SHP77 treated with DMSO at 0.1 percent for 48 hours (cell line): ENCODE data around the gene SRM.
A peak's percentile ranks its signal among the peaks of the same experiment; 100 is the strongest.
"Not testable (repeated sequence)": the region's sequence is repeated elsewhere in the genome, so short reads cannot be mapped to it uniquely, and the experiment has no call there.

ENCODE experiments used
- DNase-seq: peaks from one replicate; lab custom pipeline; 2025; lab: John Stamatoyannopoulos, UW

SRM gene

DNA sequence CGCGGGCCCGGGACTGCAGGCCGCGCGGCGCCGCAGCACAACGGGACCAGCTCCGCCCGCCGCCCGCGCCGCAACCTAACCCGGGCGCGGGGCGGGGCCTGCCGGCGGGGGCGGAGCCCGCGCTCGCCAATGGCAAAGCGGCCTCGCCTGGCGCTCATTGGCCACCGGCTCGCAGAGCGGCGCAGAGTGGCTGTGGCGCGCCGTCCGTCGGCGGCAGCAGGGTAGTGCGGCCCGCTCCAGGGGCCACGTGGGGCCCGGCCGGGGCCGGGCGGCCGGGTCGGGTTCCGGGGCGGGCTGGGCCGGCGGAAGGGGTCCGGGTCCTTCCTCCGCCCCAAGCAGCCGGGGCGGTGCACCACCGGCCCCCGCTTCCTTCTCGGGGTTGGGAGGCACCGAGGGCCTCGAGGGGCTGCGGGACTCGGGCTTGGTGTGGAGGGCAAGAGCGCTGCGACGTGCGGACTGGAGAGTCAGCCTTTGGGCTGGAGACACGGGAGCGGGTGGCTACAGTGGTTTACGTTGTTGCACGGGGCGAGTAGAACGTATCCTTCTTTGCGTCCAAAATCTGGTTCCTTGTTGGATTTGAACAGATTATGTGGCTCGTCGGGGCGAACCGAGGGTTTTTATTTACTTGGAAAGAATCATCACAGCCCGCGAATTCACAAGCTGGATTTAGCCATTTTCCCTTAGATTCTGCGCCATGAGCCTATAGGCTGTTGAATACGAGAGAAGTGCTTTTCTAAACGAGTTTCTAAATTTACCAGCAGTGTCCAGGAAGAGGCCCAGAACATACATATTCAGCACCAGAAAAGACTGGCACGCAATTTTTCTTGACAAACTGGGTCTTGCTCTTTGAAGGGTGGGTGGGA is at the start of gene SRM:
Gene SRM, minus strand, starts transcription at position 51 of the 863 bp plus-strand sequence. CDS start 75 bp downstream, outside the sequence.
- peak; percentile 55 for DNase-seq

DNA sequence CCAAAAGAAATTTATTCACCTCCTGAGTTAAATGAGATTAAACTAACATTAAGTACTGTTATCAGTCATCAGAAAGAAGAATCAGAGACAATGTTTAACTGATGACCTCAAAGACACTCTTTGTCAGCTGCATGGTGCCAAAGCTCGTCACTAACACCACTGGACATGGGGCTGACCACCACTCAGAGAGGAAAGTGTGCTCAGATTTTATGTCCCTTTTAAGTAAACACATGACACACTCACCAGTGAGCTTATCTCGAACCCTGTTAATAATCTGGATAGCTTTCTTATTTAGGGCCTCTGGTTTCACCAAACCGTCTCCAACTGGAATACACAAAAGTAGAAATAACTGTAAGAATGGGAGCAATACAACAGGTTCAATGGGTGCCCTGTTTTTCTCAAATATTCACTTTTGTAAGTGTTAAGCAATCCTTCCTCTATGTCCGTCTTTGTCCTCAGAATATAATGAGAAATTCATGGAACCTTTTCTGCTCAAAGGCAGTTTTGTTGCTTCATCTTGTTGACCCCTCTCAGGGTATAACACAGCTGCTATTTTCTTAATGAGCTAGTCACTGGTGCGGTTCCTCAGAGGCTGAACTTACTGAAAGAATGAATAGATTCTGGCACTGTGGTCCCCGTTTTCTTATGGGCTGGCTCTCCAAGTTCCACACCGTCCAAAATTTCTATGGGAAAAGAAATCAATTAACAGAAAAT is 49.4 kb upstream of the SRM start:
- DNase-seq, result no peak

DNA sequence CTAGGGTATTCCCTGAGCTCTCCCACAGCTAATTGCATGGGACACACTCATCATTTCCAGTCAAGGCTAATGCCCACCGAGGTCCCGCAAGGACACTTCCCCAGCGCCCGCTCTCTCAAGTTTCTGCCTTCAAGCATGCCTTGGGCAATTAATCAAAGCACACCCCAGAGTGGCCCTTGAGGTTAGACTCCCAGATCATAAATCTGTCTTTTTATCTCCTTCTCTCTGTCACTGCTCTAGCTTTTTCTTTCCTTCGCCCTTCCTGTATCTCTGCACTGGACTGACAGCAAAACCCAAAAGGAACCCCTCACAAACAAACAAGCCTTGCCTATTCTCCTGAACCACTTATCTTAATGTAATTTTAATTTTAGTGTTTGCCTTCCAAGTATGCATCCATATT is 47.8 kb upstream of the SRM start:
- no peak for DNase-seq

DNA sequence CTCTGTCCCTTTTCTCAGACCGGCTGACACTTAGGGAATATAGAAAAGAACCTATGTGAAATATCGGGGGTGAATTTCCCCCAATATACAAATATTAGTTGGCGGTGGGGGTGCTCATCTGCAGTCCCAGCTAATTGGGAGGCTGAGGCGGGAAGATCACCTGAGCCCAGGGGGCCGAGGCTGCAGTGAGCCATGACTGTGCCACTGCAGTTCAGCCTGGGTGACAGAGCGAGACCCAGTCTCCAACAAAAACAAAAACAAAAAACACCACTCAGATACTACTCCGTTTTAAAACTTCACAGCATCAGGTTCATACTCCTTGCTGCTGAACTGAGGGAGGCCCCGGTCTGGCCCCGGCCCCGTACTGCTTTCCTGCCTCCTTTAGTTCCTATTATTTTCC is 45.8 kb upstream of the SRM start:
- DNase-seq, result no peak

DNA sequence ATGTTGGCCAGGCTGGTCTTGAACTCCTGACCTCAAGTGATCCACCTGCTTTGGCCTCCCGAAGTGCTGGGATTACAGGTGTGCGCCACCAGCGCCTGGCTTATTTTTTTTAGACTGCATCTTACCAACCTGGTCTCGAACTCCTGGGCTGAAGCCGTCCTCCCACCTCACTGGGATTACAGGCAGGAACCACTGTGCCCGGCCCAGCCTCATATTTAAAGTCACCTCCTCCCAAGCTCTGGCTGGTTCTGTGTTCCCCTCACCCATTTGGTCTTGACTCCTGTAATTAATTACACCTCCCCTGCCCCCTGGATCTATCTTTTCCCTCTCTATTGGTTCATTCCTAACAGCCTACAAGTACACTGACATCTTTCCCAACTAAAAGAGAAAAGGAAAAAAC is 41.5 kb upstream of the SRM start:
- no peak for DNase-seq

DNA sequence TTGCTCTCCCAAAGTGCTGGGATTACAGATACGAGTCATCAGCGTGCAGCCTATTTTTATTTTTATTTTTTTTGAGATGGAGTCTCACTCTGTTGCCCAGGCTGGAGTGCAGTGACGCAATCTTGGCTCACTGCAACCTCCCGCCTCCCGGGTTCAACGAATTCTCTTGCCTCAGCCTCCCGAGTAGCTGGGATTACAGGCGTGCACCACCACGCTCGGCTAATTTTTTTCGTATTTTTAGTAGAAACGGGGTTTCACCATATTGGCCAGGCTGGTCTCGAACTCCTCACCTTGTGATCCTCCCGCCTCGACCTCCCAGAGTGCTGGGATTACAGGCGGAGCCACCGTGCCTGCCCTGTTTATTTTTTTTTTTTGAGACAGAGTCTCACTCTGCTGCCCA is 41.0 kb upstream of the SRM start:
- not testable (repeated sequence) for DNase-seq

DNA sequence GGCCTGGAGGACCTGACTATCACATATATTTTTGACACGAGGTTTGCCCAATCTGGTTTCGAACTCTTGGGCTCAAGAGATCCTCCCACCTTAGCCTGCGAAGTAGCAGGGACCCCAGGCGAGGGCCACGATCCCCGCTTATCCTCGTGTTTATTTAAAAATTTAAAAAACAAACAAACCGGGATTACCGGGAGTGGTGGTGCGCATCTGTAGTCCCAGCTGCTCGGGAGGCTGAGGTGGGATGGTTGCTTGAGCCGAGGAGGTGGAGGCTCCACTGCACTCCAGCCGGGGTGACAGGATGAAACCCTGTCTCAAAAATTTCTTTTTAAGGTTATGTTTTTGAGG is 40.3 kb upstream of the SRM start:
- no peak for DNase-seq

DNA sequence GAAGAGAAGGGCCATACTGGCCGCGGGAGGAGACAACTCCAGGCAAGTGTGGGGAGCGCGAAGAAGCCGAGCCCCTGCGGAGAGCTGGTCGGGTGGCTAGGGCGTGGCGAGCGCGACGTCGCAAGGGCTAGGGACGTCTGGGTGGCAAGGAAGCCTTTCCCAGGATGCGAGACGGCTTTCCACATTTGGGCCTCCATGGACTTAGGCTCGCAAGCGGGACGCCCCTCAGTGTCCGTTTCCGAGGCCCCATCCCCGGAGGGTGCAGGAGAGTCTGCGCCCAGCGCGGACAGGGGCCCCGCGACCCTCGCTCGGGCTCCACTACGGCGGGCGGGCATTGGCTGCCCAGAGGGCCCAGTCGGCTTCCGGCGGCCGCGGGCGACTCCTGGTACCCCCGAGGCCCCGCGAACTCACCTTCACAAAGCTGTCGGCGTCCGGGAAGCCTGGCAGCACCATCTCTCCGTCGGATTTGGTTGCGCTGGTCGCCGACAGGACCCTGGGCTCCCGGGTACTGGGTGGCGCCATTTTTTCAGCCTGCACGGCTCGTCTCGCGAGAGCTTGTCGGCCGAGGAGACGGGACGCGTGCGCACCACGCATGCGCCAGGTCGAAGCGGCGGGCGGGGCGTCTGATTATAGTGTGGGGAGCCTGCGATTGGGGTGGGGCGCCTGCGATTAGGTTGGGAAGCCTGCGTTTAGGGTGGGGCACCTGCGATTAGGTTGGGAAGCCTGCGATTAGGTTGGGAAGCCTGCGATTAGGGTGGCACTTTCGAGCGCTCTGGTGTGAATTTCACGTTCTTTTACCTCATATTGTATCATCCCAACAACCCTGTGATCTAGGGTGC is 39.7 kb upstream of the SRM start, which contains the start of gene EXOSC10:
Gene EXOSC10, minus strand, starts transcription at position 560 of the 839 bp plus-strand sequence. Its CDS starts 38 bp downstream, at position 522.
- peak; percentile 83 for DNase-seq

DNA sequence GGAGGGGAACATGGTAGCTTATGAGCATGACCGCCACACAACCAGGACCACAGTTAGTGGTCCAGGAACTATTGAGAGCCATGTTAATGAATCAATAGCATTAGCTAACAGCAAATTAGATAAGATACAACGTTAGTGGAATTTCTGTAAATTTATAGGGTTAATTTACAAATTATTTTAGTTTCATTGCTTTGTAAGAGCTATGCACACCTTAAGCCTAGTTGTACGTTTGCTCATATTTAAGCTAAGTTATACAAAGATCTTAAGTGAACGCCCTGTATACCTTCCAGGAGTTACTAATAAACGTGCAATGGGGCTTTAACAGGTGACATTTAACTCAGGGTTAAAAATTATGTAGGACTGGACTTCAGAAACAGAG is 39.1 kb upstream of the SRM start:
- no peak for DNase-seq

DNA sequence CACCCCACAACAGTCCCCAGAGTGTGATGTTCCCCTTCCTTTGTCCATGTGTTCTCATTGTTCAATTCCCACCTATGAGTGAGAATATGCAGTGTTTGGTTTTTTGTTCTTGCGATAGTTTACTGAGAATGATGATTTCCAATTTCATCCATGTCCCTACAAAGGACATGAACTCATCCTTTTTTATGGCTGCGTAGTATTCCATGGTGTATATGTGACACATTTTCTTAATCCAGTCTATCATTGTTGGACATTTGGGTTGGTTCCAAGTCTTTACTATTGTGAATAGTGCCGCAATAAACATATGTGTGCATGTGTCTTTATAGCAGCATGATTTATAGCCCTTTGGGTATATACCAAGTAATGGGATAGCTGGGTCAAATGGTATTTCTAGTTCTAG is 24.0 kb upstream of the SRM start:
- DNase-seq, result not testable (repeated sequence)

DNA sequence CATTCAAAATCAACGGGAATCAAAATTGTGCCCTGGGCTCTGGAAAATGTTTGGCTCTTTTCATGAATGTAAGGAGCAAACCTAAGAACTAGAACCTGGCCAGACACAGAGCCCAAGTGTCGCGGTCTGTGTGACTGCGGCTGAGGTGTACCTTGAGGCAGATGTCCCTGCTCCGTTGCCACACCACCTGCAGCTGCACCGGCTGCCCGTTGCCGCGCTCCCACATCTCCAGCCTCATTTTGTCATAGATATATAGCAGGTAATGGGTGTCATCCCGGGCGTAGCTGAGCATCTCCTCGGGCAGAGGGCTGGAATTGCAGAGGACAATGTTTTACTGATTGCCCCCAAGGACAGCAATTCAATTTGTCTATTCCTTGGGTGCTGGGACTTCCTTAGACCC is 21.1 kb upstream of the SRM start:
- DNase-seq, result no peak

DNA sequence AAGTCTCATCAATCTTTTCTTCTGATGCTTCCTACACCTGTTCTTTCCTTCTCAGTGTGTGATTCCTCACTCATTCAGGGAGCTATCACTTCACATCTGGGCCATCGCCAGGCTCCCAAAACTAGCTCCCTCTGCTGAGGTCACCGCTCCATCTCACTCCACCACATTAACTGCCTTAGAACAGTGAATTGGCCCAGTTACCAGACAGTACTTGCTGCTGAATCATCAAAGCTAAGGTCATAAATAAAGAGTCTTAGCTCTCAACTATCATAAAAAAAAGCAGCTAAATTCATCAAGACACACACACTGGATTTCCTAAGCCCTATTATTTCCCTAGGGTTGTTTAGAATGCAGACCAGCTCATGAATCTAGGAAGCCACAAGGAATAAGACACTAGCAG is 18.8 kb upstream of the SRM start:
- DNase-seq, result no peak

DNA sequence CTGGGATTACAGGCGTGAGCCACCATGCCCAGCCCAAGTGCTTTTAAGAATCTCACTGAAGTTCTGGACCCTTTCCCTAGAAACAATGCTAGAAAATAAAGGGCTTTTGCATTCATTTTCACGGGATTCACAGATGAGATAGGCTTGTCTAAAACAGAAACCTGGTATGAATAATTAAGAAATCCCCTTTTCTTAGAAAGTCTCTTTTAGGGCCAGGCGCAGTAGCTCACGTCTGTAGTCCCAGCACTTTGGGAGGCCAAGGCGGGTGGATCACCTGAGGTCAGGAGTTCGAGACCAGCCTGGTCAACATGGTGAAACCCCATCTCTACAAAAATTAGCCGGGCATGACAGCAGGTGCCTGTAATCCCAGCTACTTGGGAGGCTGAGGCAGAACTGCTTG is 13.6 kb upstream of the SRM start:
- not testable (repeated sequence) for DNase-seq

DNA sequence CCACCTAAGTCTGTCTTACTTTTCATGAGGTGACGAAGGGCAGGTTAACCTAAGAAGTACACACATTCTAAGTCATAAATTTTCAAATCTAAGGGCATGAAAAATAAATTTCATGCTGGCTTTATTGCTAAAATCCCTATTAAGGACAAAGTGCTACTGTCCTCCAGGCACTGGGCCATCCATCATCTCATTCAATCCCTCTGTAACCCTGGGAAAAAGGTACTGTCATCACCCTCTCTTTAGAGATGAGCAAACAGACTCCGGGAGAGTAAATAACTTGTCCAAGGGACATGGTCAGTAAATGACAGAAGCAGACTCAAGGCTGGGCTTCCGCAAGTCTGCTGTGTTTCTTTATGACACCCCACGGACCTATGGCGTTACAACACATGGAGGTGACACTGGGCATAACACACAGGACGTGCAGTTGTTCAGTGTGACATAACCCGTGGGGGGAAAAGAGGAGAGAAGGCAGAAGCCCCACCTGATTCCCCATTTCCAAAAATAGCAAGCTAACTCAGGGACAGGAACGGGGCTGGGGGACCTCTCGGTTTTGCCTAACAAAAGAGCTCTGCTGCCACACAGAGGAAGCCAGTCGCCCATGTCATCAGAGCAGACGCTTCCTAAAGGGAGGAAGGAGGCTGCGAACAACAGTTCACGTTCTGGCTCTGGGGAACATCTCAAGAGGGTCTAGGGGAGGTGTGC is 12.5 kb upstream of the SRM start:
- DNase-seq, result peak; percentile 82

DNA sequence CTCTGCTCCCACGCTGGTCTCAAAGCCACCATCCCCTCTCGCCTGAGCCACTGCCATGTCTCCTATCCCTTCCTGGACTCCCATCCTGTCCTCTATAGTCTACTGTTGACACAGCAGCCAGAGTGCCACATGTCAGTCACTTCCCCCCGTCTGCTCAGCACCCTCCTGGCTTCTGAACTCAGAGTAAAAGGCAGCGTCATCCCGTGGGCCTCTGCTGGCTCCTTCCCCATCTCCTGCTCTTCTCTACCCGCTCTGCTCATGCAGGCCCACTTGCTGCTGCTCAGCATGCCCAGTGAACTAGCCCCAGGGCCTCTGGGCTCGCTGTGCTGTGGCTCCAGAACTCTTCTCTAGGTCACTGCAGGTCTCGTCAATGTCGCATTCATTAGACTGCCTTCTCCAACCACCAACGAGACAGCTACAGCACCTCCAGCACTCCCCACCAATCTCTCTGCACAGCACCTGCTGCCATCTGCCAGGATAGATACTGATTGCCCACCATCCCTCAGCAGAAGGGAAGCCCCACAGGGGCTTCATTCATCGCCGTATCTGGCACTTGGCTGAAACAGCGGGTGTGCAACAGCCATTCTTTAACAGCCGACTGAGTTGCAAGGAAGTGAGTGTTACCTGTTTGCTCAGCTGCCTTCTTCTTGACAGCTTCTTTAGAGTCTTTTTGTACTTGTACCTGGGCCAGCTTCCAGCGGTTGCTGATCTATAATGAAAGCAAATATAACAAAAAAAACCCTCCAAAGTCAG is 11.8 kb upstream of the SRM start:
- DNase-seq, result peak; percentile 73

DNA sequence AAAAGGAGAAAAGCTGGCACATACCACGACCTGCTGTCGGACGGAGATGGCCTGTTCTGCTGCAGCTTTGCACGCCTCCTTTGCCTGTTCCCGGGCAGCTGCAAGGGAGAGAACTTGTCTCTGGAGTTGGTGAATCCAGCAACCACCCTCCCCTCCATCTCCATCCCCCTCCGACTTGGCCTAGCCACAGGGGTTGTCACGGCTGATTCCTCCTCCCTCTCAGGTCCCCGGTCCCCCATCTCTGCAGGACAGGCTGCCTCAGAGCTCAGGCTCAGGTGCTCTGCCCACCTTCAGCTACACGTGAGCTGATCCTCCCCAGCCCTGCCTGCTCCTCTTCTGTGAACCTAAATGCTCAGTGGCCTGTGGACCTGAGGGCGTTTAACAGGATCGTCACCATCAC is 11.1 kb upstream of the SRM start:
- no peak for DNase-seq

DNA sequence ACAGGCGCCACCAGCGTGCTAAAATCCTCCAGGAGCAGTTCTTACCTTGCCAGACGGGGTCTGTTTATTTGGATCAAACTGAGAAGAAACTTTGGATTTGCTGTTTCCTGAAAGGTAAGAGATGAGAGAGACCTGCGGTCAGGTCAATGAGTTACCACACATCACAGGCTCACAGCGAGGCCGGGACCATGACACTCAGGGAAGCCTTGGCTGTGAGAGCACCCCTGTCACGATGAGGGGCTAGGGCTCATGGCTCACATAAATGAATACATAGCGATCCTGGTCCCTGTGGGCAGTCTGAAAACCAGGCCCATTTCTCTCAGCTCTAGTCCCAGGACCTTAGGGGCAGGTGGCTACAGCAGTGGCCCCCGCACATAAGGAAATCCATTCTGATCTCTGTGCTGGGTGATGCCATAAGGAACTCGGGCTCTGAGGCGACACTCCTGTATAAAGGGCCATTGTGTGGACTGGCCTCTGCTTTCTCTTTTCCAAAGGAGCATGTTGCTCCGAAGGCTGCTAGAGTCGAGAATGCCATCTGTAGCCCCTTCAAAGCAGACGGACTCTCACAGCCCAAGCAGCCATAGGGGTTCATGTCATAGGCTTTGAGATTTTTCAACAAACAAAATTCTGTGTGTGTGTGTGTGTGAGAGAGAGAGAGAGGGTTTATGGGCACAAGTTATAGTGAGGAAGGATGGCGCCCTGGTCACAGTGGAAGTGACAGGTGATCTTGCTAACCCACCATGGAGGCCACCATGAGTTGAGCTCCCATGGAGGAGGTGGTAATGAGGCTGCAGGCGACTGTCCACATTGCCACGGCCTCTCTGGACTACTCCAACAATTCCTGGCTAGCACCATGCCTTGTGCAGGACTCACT is 9.0 kb upstream of the SRM start:
- no peak for DNase-seq

DNA sequence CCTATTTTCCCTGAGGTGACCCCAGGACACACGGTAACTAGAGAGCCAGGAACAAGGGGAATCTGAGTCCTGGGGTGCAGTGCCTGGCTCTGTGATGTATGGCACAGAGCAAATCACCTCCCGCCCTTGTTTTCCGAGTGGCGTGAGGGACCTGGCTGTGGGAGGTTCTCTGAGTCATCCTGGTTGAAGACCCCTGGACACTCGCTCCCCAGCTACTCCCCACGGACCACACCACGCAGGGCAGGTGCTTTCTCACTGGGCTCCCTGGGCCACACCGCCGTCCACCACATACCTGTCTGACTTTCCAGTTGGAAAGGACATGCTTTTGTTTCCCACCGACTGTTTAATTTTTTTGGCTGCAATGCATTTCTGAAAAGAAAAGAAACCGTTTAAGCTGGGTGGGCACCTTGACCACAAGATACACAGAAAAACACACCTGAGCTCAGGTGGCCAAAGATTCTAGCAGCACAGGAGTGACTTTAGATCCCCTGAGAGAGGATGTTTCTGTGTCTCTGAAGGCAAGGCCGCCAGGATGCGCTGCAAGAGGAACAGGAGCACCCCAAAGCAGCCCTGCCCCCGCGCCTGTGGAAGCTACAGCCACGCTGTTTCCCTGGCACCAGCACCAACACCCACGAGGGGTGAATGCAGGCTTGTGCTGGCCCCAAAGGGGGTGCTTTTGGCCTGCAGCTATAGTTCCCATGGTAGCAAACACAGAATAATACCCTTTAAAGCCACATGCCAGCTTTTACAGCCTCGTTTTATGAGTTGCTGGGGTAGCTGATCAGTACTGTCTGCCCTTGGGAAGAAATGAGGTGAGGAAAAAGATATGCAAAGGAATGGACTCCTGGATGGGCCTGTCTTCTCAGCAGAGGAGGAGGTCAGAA is 8.1 kb upstream of the SRM start:
- DNase-seq, result no peak

DNA sequence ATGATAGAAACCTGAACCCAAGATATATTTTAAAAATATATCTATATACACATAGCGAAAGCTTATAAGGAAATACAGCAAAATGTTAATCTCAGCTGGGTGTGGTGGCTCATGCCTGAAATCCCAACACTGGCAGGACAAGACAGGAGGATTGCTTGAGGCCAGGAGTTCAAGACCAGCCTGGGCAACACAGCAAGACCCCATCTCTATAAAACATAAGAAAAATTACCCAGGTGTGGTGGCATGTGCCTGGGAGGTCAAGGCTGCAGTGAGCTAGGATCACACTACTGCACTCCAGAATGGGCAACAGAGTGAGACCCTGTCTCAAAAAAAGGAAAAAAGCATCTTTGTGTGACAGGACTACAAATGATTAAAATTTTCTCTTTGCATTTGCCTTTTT is 6.0 kb upstream of the SRM start:
- no peak for DNase-seq
